ENCODE measurements around the gene PAIP1.
"Not testable (repeated sequence)": the region's sequence is repeated elsewhere in the genome, so short reads cannot be mapped to it uniquely, and the experiment has no call there.

Gene PAIP1

GRCh38 chr5:43582082-43583005, 25.5 kb upstream of the PAIP1 start:
- Histone ChIP-seq H3K9me2 (ENCODE audit: low read depth, low read length) (no peaks in the 10 kb centered on the region), H3K4me2 (ENCODE audit: low read length) (no peak overlapping the region), H3K4me3 (ENCODE audit: low read depth, low read length, poor library complexity, severe bottlenecking) (no peak overlapping the region)

GRCh38 chr5:43581398-43581797, 24.5 kb upstream of the PAIP1 start:
- H3K9me3 ChIP-seq (ENCODE audit: low read length), result no peaks in the 10 kb centered on the region
- no peaks in the 10 kb centered on the region for H3K79me2 ChIP-seq (ENCODE audit: insufficient read depth, low read length)
- H4K20me1 ChIP-seq (ENCODE audit: insufficient read depth, low read length), result no peaks in the 10 kb centered on the region
- peaks cover 7% of the 10 kb centered on the region for H3K36me3 ChIP-seq (ENCODE audit: insufficient read depth, low read length)
- H3K27ac ChIP-seq (ENCODE audit: low read depth, low read length, poor library complexity, severe bottlenecking), result no peak overlapping the region
- no peak overlapping the region for H3K4me2 ChIP-seq (ENCODE audit: low read length)
- no peaks in the 10 kb centered on the region for H3K9me2 ChIP-seq (ENCODE audit: low read depth, low read length)
- TF ChIP-seq CTCF (IDR thresholded peaks at IDR 0.05; ENCODE audit: low read length) (no peak), EZH2 (IDR thresholded peaks at IDR 0.05; ENCODE audit: borderline replicate concordance, low read length) (no peak)
- H3F3A ChIP-seq (ENCODE audit: insufficient read depth, low read length), result no peaks in the 10 kb centered on the region
- no peak overlapping the region for H3K9ac ChIP-seq (ENCODE audit: low read length)
- no peak overlapping the region for H3K4me3 ChIP-seq (ENCODE audit: low read depth, low read length, poor library complexity, severe bottlenecking)
- H3K4me1 ChIP-seq (ENCODE audit: insufficient read depth, low read length, severe bottlenecking), result no peaks in the 10 kb centered on the region
- H3K27me3 ChIP-seq (ENCODE audit: insufficient read depth, low read length), result no peaks in the 10 kb centered on the region
- H2AFZ ChIP-seq (ENCODE audit: low read length), result no peak overlapping the region

More at GRCh38 chr5:43582082-43583005, 25.5 kb upstream of the PAIP1 start:
- no peaks in the 10 kb centered on the region for H3K9me3 ChIP-seq (ENCODE audit: low read length)
- peaks cover 7% of the 10 kb centered on the region; the same call in 1 of the 2 replicates for H3K36me3 ChIP-seq (ENCODE audit: insufficient read depth, low read length)
- no peaks in the 10 kb centered on the region for H3K27me3 ChIP-seq (ENCODE audit: insufficient read depth, low read length)
- no peak overlapping the region for H2AFZ ChIP-seq (ENCODE audit: low read length)
- no peak overlapping the region for H3K9ac ChIP-seq (ENCODE audit: low read length)
- no peaks in the 10 kb centered on the region for H4K20me1 ChIP-seq (ENCODE audit: insufficient read depth, low read length)
- H3K79me2 ChIP-seq (ENCODE audit: insufficient read depth, low read length), result no peaks in the 10 kb centered on the region
- H3F3A ChIP-seq (ENCODE audit: insufficient read depth, low read length), result no peaks in the 10 kb centered on the region
- H3K27ac ChIP-seq (ENCODE audit: low read depth, low read length, poor library complexity, severe bottlenecking), result no peak overlapping the region
- no peaks in the 10 kb centered on the region for H3K4me1 ChIP-seq (ENCODE audit: insufficient read depth, low read length, severe bottlenecking)
- TF ChIP-seq CTCF (IDR thresholded peaks at IDR 0.05; ENCODE audit: low read length), result no peak
- no peak for TF ChIP-seq EZH2 (IDR thresholded peaks at IDR 0.05; ENCODE audit: borderline replicate concordance, low read length)

- H3K4me3 ChIP-seq (ENCODE audit: low read depth, low read length, poor library complexity, severe bottlenecking); H2AFZ ChIP-seq (ENCODE audit: low read length); H3K79me2 ChIP-seq (ENCODE audit: insufficient read depth, low read length); H4K20me1 ChIP-seq (ENCODE audit: insufficient read depth, low read length); H3K4me2 ChIP-seq (ENCODE audit: low read length); H3K27me3 ChIP-seq (ENCODE audit: insufficient read depth, low read length); H3K9ac ChIP-seq (ENCODE audit: low read length); H3F3A ChIP-seq (ENCODE audit: insufficient read depth, low read length); H3K27ac ChIP-seq (ENCODE audit: low read depth, low read length, poor library complexity, severe bottlenecking); H3K9me2 ChIP-seq (ENCODE audit: low read depth, low read length); H3K9me3 ChIP-seq (ENCODE audit: low read length); H3K4me1 ChIP-seq (ENCODE audit: insufficient read depth, low read length, severe bottlenecking): not testable (repeated sequence)
- peaks cover 13% of the 10 kb centered on the region for H3K36me3 ChIP-seq (ENCODE audit: insufficient read depth, low read length)
Observed at GRCh38 chr5:43580402-43581210, 23.7 kb upstream of the PAIP1 start.
